CD14-positive monocyte (primary cell): ENCODE measurements around the gene QSOX2. TPM values are rescaled to one million over a fixed set of nuclear protein-coding genes. Genes with fewer than 3 reads are reported as not detected.

ENCODE experiments used
- DNase-seq, 3 donors: peaks; one replicate each; pipeline ENCODE4 v3.0.0-alpha.2; 2011 to 2022
- H2AFZ ChIP-seq: 2 replicates; pipeline ENCODE4 v1.6.0; 2012; ENCODE audit warnings: mild to moderate bottlenecking, low read depth, low read length, inconsistent platforms; ENCODE audit not compliant: insufficient read depth, poor library complexity, severe bottlenecking
- H3K27ac ChIP-seq, 2 donors: 1 replicate in 1 of 2; 2 replicates in 1 of 2; pipeline ENCODE4 v1.5.1; 2012 to 2013; ENCODE audit warnings: low read length in 2 of 2, control low read depth in 1 of 2, inconsistent platforms in 1 of 2, low read depth in 1 of 2, mild to moderate bottlenecking in 1 of 2
- H3K27me3 ChIP-seq, 2 donors: one replicate each; pipeline versions ENCODE4 v1.6.0 to v1.6.1; 2011 to 2013; ENCODE audit warnings: low read length in 2 of 2; ENCODE audit not compliant: control insufficient read depth in 2 of 2, insufficient read depth in 2 of 2
- H3K36me3 ChIP-seq, 2 donors: replicated peaks in 1 of 2; 1 replicate in 1 of 2; 2 replicates in 1 of 2; pipeline versions ENCODE4 v1.5.1 to v1.6.1; 2012 to 2013; ENCODE audit warnings: low read length in 2 of 2, control low read depth in 1 of 2, inconsistent platforms in 1 of 2, mild to moderate bottlenecking in 1 of 2; ENCODE audit not compliant: insufficient read depth in 2 of 2, control insufficient read depth in 1 of 2
- H3K4me1 ChIP-seq, 2 donors: 1 replicate in 1 of 2; 2 replicates in 1 of 2; pipeline versions ENCODE4 v1.5.1 to v1.6.1; 2012 to 2013; ENCODE audit warnings: low read length in 2 of 2, control low read depth in 1 of 2, inconsistent platforms in 1 of 2, mild to moderate bottlenecking in 1 of 2, moderate library complexity in 1 of 2; ENCODE audit not compliant: insufficient read depth in 2 of 2, control insufficient read depth in 1 of 2
- H3K4me2 ChIP-seq: replicated peaks from 2 replicates; pipeline ENCODE3; 2012; ENCODE audit warnings: low read length, moderate library complexity, mild to moderate bottlenecking; ENCODE audit not compliant: poor library complexity, severe bottlenecking; ENCODE audit errors: extremely low read depth
- H3K4me3 ChIP-seq, 3 experiments: fragments of 200-600 bp in 1 of 3; sonication (generic) in 1 of 3; replicated peaks in 1 of 3; 1 replicate in 2 of 3; 2 replicates in 1 of 3; pipeline ENCODE4 v1.5.1; 2011 to 2013; ENCODE audit warnings: low read length in 3 of 3, mild to moderate bottlenecking in 3 of 3, control low read depth in 2 of 3, low read depth in 2 of 3, inconsistent platforms in 1 of 3, moderate library complexity in 1 of 3
- H3K79me2 ChIP-seq: 2 replicates; pipeline ENCODE4 v1.6.0; 2012; ENCODE audit warnings: mild to moderate bottlenecking, control low read depth, inconsistent platforms, low read length, moderate library complexity; ENCODE audit not compliant: insufficient read depth
- H3K9ac ChIP-seq: 2 replicates; pipeline ENCODE4 v1.6.0; 2017; ENCODE audit warnings: low read length, mild to moderate bottlenecking; ENCODE audit not compliant: insufficient read depth, poor library complexity, severe bottlenecking
- H3K9me3 ChIP-seq, 2 donors: replicated peaks in 1 of 2; 1 replicate in 1 of 2; 2 replicates in 1 of 2; pipeline versions ENCODE4 v1.5.1 to v1.6.1; 2012 to 2013; ENCODE audit warnings: low read length in 2 of 2, control low read depth in 1 of 2; ENCODE audit not compliant: control insufficient read depth in 1 of 2, insufficient read depth in 1 of 2
- H4K20me1 ChIP-seq: 2 replicates; pipeline ENCODE4 v1.6.0; 2012; ENCODE audit warnings: mild to moderate bottlenecking, low read length, control low read depth, moderate library complexity; ENCODE audit not compliant: insufficient read depth
- H3K27ac Mint-ChIP-seq, 7 donors: one replicate each; pipeline ENCODE4 v1.8.0; 2020; ENCODE audit warnings: mild to moderate bottlenecking in 7 of 7, mixed read lengths in 7 of 7, moderate library complexity in 6 of 7, inconsistent platforms in 2 of 7
- H3K27me3 Mint-ChIP-seq, 3 donors: one replicate each; pipeline ENCODE4 v1.8.0; 2021 to 2022; ENCODE audit warnings: low read depth in 3 of 3, mild to moderate bottlenecking in 3 of 3, mixed read lengths in 3 of 3, moderate library complexity in 3 of 3, inconsistent platforms in 1 of 3
- H3K36me3 Mint-ChIP-seq, 2 donors: one replicate each; pipeline ENCODE4 v1.8.0; 2020; ENCODE audit warnings: mixed read lengths in 2 of 2, inconsistent platforms in 1 of 2, mild to moderate bottlenecking in 1 of 2
- H3K4me1 Mint-ChIP-seq: one replicate; pipeline ENCODE4 v1.8.0; 2020; ENCODE audit warnings: mild to moderate bottlenecking, mixed read lengths
- H3K4me3 Mint-ChIP-seq, 2 donors: one replicate each; pipeline ENCODE4 v1.8.0; 2020; ENCODE audit warnings: mild to moderate bottlenecking in 2 of 2, mixed read lengths in 2 of 2, moderate library complexity in 1 of 2
- H3K9me3 Mint-ChIP-seq, 7 donors: one replicate each; pipeline ENCODE4 v1.8.0; 2020 to 2022; ENCODE audit warnings: mixed read lengths in 7 of 7, mild to moderate bottlenecking in 6 of 7, moderate library complexity in 6 of 7, inconsistent platforms in 2 of 7
- WGBS: methylation state at CpG from one replicate; pipeline ENCODE4 v1.1.5; 2013; ENCODE audit warnings: missing lambda C conversion rate; ENCODE audit not compliant: insufficient coverage; 5-methylcytosine and 5-hydroxymethylcytosine counted together
- intact Hi-C, 2 donors: fragments of 100-400 bp; cut with micrococcal nuclease; formaldehyde crosslinking; loops; one replicate each; pipeline versions ENCODE4 v1.15.0 to v1.15.1; 2023
- polyA plus RNA-seq, 3 donors: library from polyadenylated mRNA; depleted of rRNA in 1 of 3; unstranded in 2 of 3; stranded (reverse) in 1 of 3; fragments of 300-500 nt in 2 of 3; fragments of >200 nt in 1 of 3; fragmentation: Illumina TruSeq in 2 of 3; gene quantifications; 1 replicate in 2 of 3; 2 replicates in 1 of 3; pipeline ENCODE4 v1.2.3, GENCODE V29; 2012 to 2021
- TF ChIP-seq, protein P1 (sequence below): fragments of 200-600 bp; IDR thresholded peaks from one replicate; pipeline ENCODE4 v1.8.0; 2022; ENCODE audit warnings: antibody characterized with exemption, mild to moderate bottlenecking

QSOX2 gene
- polyA plus RNA-seq, 3 donors: 0.03 to 8.4 (median 0.17) TPM

- Mint-ChIP-seq H3K27ac (no peak overlapping the region), H3K27me3 (peaks cover 4 to 14% (median 9%) of the 10 kb centered on the region in 3 donors), H3K9me3 (peaks cover 0 to 4% (median 0%) of the 10 kb centered on the region in 7 donors), H3K4me1 (peaks cover 20% of the 10 kb centered on the region), H3K36me3 (no peaks in the 10 kb centered on the region), H3K4me3 (no peak overlapping the region)
- Histone ChIP-seq H3K4me1 (peaks cover 17 to 29% of the 10 kb centered on the region in 2 donors), H3K9me3 (no peaks in the 10 kb centered on the region), H3K27me3 (peaks cover 0 to 4% of the 10 kb centered on the region in 2 donors), H3K79me2 (no peaks in the 10 kb centered on the region), H4K20me1 (no peaks in the 10 kb centered on the region), H2AFZ (peak overlapping the region; percentile 86), H3K4me3 (no peak overlapping the region), H3K36me3 (no peaks in the 10 kb centered on the region), H3K27ac (no peak overlapping the region), H3K4me2 (no peak overlapping the region), H3K9ac (no peak overlapping the region)
- intact Hi-C loops: loop anchor here in 1 of 2 donors (2.0 kb wide), 1 partner anchor 19 kb away; no protein-coding TSS in a partner anchor
- DNase-seq: no peak
- 94% methylated on average over 12 of the region's 17 CpGs for WGBS
- TF ChIP-seq, protein P1, sequence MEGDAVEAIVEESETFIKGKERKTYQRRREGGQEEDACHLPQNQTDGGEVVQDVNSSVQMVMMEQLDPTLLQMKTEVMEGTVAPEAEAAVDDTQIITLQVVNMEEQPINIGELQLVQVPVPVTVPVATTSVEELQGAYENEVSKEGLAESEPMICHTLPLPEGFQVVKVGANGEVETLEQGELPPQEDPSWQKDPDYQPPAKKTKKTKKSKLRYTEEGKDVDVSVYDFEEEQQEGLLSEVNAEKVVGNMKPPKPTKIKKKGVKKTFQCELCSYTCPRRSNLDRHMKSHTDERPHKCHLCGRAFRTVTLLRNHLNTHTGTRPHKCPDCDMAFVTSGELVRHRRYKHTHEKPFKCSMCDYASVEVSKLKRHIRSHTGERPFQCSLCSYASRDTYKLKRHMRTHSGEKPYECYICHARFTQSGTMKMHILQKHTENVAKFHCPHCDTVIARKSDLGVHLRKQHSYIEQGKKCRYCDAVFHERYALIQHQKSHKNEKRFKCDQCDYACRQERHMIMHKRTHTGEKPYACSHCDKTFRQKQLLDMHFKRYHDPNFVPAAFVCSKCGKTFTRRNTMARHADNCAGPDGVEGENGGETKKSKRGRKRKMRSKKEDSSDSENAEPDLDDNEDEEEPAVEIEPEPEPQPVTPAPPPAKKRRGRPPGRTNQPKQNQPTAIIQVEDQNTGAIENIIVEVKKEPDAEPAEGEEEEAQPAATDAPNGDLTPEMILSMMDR: no peak
These were observed 20.1 kb upstream of the QSOX2 start for GRCh38 chr9:136265561-136266355.

GRCh38 chr9:136264441-136265405, 19.1 kb upstream of the QSOX2 start:
- Histone ChIP-seq H3K9me3 (no peaks in the 10 kb centered on the region), H4K20me1 (no peaks in the 10 kb centered on the region), H3K79me2 (no peaks in the 10 kb centered on the region), H3K27me3 (peaks cover 0 to 4% of the 10 kb centered on the region in 2 donors), H3K4me3 (no peak overlapping the region), H3K27ac (no peak overlapping the region), H3K9ac (no peak overlapping the region), H3K4me1 (peaks cover 9 to 19% of the 10 kb centered on the region in 2 donors), H3K36me3 (no peaks in the 10 kb centered on the region), H3K4me2 (no peak overlapping the region), H2AFZ (no peak overlapping the region)
- no peaks in the 10 kb centered on the region for H3K36me3 Mint-ChIP-seq
- intact Hi-C loops: no loop called here
- H3K9me3 Mint-ChIP-seq: peaks cover 0 to 4% (median 0%) of the 10 kb centered on the region in 7 donors
- peak overlapping the region in 1 of 7 donors; percentile 18 for H3K27ac Mint-ChIP-seq
- H3K27me3 Mint-ChIP-seq: peaks cover 4 to 14% (median 9%) of the 10 kb centered on the region in 3 donors
- 86% methylated on average over 22 of the region's 24 CpGs for WGBS
- DNase-seq: no peak
- peaks cover 11% of the 10 kb centered on the region for H3K4me1 Mint-ChIP-seq
- TF ChIP-seq, protein P1: no peak
- no peak overlapping the region for H3K4me3 Mint-ChIP-seq
